NCI-H82 treated with DMSO at 0.1 percent for 48 hours (cell line): ENCODE measurements around the gene EMD.
"Not testable (repeated sequence)": the region's sequence is repeated elsewhere in the genome, so short reads cannot be mapped to it uniquely, and the experiment has no call there.

Experiments used
- DNase-seq: peaks from one replicate; lab custom pipeline; 2025; ENCODE audit not compliant: unreplicated experiment; lab: John Stamatoyannopoulos, UW

EMD gene

DNA sequence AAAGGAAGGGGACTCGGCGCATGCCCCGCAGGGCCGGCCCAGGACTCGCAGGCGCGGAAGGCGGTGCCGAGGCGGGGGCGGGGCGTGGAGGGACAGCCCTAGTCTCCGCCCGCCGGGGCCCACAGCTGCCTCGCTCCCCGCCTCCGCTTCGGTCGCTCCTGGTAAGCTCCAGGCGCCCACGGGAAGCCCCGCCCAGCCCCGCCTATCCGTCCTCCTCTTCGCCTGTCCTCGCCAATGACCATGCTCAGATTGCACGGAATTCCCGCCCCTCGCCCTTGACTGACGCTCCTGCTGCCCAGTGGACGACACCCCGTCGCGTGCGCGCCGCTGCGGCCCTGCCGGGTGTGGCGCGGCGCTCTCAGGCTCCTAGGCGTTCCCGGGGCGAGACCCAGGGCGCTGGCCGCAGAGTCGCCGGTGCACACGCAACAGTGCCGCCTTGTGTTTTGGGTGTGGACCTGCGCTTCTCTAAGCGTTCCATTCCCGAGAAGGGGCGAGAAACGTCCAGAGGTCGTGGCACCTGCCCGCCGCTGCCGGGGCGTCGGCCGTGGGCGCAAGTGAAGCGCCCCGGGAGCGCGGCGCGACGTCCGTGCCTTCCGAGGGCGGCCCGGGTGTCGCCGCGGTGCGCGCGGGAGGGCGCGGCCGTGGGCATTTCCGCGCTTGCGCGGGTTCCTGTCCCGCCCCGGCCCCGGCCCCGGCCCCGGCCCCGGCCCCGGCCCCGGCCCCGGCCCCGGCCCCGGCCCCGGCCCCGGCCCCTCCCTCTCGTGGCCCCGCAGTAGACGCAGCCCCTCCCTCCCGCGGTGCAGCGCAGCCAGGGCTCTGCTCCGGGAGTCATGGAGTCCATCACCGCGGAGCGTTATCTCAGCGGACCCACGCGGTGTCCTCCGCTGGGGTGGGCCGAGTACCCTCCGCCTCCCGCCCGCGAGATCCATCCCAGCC, 11.0 kb downstream of the EMD start:
- not testable (repeated sequence) for DNase-seq

DNA sequence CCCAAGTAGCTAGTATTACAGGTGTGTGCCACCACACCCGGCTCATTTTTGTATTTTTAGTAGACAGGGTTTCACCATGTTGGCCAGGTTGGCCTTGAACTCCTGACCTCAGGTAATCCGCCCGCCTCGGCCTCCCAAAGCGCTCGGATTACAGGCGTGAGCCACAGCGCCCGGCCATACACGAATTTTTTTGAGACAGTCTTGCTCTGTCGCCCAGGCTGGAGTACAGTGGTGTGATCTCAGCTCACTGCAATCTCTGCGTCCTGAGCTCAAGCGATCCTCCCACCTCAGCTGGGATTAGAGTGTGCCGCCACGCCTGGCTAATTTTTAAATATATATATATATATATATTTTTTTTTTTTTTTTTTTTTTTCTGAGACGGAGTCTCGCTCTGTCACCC, 17.3 kb downstream of the EMD start:
- DNase-seq: not testable (repeated sequence)

DNA sequence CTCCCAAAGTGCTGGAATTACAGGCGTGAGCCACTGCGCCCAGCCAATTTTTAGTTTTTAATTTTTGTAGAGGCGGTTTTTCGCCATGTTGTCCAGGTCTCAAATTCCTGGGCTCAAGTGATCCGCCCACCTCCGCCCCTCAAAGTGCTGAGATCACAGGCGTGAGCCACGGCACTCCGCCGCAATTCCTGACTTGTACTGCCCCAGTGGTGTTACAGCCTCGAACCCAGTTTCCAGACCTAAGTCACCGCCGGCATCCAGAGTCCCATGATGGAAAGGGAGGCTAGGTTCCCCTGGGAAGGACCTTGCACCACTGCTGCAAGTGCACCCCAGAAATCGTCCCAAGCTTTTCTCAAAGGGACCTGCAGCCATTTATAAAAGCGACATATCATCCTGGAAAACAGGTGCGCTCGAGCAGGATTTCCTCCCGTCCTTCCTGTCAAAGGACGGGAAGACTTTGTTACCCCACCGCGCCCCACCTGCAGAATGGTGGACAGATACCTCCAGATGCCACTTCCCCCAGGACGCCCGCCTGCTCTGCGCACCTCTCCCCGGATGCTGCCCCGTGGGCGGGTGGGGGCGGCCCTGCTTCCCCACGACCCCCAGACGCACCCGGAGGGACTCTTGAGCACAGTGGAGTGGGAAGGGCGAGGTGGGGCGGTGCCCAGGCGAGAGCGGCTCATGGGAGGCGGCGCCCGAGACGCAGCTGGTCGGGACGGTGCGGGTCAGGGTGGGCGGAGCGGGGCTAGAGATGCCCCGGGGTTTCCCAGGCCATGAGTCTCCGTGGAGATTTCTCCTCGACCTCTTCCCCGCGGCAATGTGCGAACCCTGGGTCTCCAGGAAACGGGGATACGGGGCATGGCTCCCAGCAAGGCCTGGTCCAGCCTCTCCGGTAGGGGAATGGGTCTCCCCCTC, 18.1 kb downstream of the EMD start:
- peak; percentile 30 for DNase-seq

DNA sequence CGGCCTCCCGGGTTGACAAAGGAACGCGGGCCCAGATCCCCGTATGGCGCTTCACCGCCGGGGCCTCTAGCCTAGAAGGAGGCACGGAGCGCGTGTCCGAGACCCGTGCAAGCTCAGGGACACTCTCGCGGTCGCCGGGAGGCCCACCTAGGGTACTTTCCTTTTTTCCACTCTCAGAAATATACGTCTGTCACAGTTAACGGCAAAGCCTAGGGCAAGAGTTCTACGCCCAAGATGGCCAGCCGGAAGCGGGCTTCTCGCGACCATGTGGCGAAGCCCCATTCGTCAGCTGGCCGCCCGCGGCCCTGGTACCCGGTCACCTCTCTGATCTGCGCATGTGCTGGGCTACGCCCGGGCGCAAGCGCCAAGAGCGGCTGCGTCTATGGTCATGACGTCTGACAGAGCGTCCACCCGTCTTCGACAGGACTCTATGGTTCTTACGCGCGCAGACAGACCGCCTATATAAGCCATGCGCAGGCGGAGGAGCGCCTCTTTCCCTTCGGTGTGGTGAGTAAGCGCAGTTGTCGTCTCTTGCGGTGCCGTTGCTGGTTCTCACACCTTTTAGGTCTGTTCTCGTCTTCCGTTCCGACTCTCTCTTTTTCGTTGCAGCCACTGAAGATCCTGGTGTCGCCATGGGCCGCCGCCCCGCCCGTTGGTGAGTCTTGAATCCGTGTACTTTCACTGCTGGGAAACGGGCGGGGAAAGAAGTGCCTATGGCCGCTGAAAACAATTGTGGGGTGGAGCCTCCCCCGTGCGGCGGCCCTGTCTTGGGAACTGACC, 19.0 kb downstream of the EMD start, which contains the start of gene RPL10:
TSS of gene RPL10 (plus strand) at position 490 of the 780 bp plus-strand sequence. CDS start at position 633, 143 bp downstream.
- peak; percentile 96 for DNase-seq

DNA sequence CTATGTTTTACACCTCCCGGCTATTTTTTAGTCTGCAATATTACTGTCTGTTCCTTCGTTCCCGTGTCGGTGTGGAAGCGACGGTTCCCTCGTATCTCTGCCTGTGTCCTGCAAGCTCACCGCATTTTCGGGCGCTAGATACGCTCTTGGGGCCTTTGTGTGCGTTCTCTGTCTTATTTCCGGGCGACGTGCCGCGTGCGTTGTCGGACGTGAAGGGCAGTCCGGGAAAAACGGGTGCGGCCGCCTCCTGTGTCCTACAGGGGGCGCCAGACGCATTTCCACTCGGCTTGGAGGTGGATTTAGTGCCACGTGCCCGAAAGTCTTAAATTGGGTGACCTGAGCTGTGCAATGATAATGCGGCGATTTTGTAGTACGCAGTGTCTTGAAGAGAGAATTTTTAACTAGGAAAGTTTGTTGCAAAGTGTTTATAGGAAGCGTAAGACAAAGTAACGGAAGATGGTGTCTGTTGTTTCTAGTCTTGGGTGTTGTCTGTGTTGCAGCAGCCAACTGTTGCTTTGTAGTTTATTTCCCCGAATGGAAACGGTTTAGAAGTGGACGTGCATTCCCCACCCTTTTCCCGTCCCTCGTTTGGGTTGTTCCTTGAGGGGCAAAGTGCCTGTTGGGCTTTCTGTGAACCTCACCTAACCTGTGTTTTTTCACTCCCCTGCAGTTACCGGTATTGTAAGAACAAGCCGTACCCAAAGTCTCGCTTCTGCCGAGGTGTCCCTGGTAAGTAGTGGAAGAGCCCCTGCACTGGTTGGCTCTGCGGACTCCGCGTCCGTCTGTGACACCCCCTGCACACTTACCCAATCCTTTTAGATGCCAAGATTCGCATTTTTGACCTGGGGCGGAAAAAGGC, 19.8 kb downstream of the EMD start:
- DNase-seq: peak; percentile 46

DNA sequence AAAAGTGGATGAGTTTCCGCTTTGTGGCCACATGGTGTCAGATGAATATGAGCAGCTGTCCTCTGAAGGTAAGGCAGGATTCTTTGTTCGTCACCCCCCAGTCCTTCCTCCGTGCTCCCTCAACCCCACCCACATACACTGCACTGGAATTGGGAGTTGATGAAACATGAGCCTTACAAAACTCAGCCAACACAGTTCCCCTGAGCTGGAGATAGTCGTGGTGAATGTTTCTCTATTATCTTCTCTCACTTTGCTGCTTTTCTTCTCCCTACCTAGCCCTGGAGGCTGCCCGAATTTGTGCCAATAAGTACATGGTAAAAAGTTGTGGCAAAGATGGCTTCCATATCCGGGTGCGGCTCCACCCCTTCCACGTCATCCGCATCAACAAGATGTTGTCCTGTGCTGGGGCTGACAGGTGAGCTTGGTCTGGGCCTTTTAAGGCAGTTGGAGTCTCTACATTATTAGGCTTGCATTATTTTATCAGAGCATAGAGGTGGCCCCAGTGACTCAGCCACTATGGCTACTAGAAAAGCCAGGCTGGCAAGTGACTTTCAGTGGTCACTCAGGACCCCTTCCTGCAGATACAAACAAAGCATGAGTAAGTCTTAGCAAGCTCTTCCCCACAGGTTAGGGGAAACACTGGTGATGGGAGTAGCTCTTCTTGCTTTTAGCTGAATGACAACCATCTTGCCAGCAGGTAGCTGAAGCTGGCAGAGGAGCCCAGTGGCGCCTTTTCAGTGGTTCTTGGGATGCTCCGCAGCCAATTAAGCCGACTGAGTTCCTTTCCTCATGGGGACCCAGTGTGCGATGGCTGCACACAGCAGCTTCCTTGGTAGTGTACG, 20.7 kb downstream of the EMD start:
- no peak for DNase-seq

DNA sequence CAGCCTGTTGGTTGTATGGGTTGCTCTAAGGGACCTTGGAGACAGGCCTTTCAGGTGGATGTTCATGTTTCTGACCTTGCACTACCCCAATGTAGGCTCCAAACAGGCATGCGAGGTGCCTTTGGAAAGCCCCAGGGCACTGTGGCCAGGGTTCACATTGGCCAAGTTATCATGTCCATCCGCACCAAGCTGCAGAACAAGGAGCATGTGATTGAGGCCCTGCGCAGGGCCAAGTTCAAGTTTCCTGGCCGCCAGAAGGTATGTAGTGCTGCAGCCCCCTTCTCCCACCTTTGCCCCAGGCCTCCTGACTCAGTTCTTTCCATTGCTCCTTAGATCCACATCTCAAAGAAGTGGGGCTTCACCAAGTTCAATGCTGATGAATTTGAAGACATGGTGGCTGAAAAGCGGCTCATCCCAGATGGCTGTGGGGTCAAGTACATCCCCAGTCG, 21.3 kb downstream of the EMD start:
- not testable (repeated sequence) for DNase-seq

DNA sequence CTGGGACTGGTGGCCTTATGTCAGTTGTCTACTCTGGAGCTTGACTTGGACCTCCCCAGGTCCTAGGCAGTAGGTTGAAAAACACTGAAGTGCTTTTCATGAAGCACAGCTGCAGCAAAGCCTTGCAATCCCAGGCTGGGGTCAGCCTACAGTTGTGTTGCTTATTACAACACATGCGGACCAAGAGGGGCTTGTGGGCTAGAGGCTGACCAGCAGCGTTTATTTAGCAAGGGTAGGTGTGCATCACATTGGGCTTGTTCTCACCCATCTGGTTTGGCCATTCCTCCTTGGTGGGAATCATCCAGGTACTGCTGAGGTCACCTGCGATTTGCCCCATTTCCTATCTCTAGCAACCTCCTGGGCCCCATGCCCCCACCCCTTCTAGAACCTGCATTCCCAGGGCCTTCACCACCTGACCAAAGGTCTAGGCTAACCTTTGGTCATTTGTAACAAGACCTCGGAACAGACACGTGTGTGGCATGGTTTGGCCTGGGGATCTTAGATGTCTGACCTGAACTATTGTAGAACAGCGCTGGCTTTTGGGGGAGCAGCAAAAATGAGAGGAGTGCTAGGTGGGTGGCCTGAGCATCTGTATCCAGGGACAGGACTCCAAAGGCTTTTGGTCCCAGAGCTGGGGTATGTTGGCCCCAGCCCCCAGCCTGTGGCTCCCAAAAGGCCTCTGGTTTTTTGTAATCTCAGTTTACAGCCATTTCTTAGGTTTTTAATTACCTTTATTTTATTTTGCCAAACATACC, 22.1 kb downstream of the EMD start:
- DNase-seq: no peak

DNA sequence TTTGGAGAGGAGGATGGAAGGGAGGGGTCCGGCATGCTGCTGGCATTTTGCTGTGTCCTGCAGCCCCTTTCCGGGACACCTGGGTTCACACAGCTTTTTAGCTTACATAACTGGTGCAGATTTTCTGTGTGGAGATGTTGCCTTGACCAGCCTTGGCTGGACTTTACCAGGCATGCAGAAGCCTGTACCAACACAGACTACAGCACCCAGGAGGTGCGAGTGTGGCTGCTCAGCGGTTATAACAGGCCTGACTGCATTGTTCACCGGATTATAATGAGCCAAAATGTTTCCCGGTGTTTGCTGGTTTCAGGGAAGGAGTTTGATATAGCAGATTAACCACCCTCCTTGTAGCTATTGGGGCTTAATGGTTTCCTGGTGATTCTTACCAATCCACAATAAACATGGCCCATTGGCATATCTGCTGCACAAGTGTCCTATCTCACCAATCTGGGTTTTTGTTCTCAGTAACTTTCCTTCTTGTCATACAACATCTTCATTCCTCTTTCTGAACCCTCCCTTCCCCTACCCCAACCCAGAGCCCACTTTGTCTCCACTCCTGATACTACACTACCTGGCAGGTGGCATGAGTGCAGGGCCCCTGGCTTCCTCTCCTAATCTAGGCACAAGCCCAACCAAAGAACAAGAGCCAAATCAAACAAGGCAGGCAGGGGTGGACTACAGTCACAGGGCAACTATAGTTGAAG, 23.0 kb downstream of the EMD start:
- no peak for DNase-seq

DNA sequence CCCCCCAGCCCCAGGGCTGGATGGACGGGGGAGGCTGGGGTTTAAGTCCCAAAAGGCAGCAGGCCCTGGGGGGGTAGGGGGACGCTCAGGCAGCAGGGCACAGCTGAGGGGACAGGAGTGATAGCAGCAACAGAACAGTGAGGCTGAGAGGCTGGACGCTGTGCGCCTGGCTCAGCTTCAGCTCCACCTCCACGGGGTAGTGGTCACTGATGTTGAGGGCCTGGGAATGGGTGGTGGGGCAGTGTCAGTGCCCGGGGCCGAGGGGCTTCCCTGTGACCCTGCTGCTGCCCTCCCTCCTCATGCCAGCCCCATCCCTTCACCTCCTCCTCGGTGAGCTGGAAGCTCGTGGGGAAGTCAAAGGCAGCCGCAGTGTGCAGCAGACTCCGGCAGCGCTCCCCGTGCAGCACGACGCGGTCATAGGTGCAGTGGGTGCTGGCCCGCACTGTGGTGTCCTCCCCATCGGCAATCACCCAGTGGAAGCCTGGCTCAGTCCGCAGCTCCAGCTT, 23.6 kb downstream of the EMD start:
- no peak for DNase-seq

DNA sequence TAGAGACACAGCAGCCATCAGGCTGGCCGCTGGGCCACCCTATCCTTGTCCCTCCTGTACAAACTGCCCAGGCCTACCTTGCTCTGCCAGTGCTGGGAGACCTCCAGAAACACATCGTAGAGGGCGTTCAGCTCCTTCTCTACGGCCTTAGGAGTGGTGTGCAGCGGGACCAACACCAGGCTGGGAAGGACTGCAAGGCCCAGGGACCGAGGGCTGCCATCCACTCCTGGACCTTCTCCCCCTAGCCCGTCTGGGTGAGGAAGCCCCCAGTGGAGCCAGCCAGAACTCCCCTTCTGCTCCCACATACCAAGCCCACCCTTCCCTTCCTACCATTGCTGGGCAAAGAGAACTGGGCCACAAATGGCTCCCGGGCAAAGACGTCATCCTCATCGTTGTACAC, 24.1 kb downstream of the EMD start:
- DNase-seq: no peak

DNA sequence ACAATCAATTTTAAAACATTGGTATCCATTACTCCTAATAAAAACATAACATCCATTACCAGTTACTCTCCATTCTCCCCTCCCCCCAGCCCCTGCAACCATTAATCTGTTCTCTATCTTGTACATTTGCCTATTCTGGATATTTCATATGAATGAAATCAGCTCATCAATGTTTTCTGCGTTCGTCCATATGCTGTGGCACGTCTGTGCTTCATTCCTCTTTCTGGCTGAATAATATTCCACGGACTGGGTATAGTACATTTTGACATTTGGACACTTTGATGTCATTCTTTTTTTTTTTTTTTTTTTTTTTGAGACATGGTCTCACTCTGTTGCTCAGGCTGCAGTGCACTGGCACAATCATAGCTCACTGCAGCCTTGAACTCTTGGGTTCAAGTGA, 24.8 kb downstream of the EMD start:
- no peak for DNase-seq

DNA sequence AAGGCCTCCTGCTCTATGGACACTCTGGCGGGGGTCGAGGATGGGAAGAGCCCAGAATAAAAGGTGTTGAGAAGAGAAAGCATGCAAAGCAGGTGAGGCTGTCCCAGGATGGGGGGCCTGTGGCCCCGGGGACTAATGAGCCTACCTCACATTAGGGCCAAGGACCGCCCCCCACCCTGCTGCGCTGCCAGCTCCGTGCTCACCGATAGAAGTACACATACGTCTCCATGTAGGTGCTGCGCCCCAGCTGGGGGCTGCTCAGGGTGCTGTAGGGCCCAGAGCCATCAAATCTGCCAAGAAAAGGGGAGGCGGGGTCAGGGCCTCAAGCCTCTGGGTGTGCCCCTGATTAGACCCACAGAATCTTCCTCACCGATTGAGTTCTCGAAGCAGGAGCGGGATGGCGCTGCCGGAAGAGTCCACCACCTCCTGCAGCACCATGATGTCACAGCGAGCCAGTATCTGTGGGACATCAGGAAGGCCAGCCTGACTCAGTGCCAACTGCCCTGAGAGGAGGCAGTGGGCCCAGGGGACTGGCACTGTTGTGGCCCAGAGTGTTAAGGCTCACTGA, 25.6 kb downstream of the EMD start:
- no peak for DNase-seq

DNA sequence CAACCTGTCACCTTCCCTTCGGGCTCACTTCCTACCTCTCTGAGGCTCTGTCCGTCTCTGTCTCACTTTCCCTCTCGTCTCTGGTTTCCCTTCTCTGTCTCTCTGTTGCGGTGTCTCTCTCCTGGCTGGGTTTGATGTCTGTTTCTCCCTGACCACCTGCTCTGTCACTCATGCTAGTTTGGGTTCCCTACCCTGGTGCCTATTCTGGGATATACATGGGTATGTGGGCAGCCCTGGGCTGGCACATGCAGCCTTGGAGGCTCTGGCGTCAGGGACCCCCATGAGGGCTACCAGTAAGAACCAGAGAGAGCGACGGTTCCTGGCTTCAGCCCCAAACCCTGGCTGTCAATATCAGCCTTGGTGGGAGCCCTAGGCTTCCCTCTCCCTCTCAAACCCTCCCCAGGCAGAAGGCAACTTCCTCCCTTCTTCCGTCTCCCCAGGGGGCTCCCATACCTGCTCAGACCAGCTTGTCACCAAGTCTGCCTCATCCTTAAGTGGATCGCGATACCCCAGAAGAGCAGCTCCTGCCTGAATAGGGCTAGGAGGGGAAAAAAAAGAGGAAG, 29.6 kb downstream of the EMD start:
- DNase-seq: no peak

DNA sequence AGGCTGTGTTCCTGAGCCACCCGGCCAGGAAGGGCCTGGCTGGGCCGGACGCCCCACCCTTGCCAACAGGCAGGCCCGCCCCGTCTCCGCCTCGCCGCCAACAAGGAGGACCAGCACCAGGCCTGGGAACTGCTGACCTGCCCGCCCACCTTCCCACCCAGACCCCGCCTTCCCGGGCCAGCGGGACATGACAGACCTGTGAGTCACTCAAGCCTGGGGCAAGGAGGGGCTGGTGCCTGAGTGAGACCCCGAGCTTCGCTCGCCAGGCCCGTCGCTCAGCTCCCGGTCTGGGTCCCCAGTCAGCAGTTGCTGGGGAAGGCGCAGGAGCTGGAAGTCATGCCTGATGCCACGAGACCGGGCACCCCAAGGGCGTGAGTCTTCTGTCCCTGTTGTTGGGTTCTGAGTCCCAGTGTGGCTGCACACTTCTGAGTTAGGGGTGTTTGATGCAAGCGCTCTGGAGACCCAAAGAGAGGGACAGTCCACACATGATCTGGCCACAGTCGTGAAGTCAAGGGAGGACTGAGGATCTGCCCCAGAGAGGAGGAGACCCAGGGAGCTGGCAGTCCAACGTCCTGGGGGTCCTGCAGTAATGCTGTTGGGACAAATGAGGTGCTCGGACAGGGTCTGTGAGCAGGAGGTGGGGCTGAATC, 30.3 kb downstream of the EMD start, which contains the start of gene DNASE1L1:
TSS of gene DNASE1L1 (minus strand) at position 33 of the 650 bp plus-strand sequence. CDS start 3,686 bp downstream, outside the sequence.
- DNase-seq: no peak

DNA sequence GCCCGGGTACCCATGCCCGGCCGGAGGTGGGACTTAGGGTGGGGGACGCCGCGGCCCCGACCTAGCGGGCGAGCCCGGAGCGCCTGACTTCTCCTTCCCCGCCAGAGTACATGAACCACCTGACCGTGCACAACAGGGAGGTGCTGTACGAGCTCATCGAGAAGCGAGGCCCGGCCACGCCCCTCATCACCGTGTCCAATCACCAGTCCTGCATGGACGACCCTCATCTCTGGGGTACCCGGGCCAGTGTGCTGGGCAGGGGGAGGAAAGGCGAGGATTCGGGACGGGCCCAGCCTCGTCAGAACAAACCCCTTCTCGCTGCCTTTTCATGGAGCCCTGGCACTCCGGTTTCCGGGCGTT, 32.9 kb downstream of the EMD start:
- peak; percentile 41 for DNase-seq
